Activated naive CD4-positive, alpha-beta T cell treated with anti-CD3 and anti-CD28 coated beads, Interleukin-2, amount 50 U/mL, for 24 hours (primary cell): Measurements from ENCODE around the gene GRIK2.
"Not testable (repeated sequence)": the region's sequence is repeated elsewhere in the genome, so short reads cannot be mapped to it uniquely, and the experiment has no call there.

Source experiments
- H3K27ac Mint-ChIP-seq: one replicate; pipeline ENCODE4 v1.8.0; 2021; ENCODE audit warnings: mild to moderate bottlenecking, mixed read lengths
- H3K27me3 Mint-ChIP-seq: one replicate; pipeline ENCODE4 v1.8.0; 2021; ENCODE audit warnings: mixed read lengths
- H3K36me3 Mint-ChIP-seq: one replicate; pipeline ENCODE4 v1.8.0; 2021; ENCODE audit warnings: mixed read lengths
- H3K4me1 Mint-ChIP-seq: one replicate; pipeline ENCODE4 v1.8.0; 2021; ENCODE audit warnings: mixed read lengths
- H3K4me3 Mint-ChIP-seq: one replicate; pipeline ENCODE4 v1.8.0; 2021; ENCODE audit warnings: mild to moderate bottlenecking, mixed read lengths
- H3K9me3 Mint-ChIP-seq: one replicate; pipeline ENCODE4 v1.8.0; 2021; ENCODE audit warnings: mixed read lengths

The GRIK2 gene

DNA sequence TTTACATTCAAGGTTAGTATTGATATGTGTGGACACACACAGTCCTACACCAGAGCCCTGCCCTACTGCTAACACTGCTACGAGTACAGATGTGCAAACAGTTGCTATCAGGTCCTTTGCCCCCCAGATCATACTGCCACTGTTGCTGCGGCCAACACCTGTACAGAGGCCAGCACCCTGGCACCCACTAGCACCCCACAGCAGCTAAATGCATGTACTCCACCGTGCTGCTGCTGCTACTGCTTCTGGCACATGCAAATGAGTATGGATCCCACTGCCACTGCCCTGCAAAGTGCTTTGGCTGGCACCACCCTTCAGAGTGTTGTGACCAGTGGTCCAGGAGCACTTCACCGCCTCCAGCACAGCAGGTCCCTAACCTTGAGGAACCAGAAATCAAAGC lies 621.9 kb downstream of the GRIK2 start:
- Mint-ChIP-seq H3K4me1 (no peaks in the 10 kb centered on the region), H3K27me3 (no peaks in the 10 kb centered on the region), H3K36me3 (no peaks in the 10 kb centered on the region), H3K27ac (no peak overlapping the region), H3K4me3 (no peak overlapping the region), H3K9me3 (peaks cover 17% of the 10 kb centered on the region)

DNA sequence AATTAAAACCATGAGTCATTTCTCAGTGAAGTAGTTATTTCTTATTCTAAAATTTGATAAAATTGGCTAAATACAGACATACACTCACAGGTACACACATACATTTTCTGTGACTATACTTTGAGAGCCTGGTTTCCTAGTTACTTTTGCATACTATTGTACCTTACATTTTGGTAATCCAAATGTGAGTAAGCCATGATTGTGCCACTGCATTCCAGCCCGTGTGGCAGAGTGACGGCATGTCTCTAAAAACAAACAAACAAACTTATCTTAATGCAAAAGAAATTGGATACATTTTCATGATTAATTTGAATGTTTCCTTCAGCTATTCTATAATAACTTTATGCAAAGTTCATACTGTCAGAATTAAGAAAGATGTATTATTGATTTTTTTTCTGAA lies 628.8 kb downstream of the GRIK2 start:
- no peaks in the 10 kb centered on the region for H3K36me3 Mint-ChIP-seq

DNA sequence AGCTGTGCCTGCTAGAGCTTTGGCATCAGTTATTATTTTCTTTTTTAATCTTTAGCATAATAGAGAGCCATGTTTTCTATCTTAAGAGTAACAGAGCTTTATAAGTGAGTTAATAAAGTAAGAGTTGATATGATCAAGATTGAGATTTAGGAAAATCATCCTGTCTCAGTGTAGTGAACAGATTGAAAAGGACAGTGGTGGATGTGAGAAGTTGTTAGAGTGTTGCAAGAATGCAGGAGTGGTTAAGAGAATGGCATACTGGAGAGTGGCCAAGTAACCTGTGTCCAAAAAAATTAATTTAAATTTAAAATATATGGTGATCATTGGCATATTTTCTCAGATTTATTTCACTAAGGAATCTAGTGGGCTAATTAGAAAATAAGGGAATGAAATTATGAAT lies 629.3 kb downstream of the GRIK2 start:
- H3K36me3 Mint-ChIP-seq, result no peaks in the 10 kb centered on the region
- peaks cover 5% of the 10 kb centered on the region for H3K9me3 Mint-ChIP-seq
- no peak overlapping the region for H3K4me3 Mint-ChIP-seq
- no peak overlapping the region for H3K27ac Mint-ChIP-seq
- no peaks in the 10 kb centered on the region for H3K27me3 Mint-ChIP-seq
- no peaks in the 10 kb centered on the region for H3K4me1 Mint-ChIP-seq

More for the DNA sequence above, 628.8 kb downstream of the GRIK2 start:
- H3K4me1 Mint-ChIP-seq, result no peaks in the 10 kb centered on the region
- no peaks in the 10 kb centered on the region for H3K27me3 Mint-ChIP-seq
- H3K9me3 Mint-ChIP-seq, result peaks cover 5% of the 10 kb centered on the region
- no peak overlapping the region for H3K4me3 Mint-ChIP-seq
- H3K27ac Mint-ChIP-seq, result no peak overlapping the region

DNA sequence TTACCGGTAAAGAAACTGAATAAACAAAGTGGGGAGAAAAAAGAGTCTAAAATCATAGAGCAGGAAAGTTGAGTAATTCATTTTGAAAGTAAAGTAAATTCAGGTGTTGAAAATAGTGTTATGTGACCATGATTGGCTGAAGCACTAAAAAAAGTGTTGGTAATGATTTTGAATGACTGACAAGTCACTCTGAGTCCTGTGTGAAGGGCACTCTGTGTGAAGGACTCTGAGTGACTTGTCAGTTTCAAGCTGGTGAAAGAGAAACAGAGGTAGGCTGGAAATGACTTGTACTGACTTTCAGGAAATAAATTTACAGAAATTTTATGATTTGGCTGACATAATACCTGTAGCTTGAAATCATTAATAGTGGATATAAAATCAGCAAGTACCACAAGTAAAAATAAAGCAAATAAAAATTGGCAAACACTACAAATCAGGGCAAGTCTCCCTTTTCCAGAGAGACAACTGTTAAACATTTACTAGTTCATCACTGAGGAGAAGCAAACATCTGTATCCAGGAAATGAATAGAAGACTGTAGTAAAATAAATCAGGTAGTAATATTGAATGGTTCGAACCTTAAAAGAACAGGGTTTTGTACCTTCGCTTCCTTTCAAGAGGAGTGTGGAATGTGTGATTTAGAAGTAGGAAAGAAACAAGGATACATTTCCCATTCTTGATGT lies 630.6 kb downstream of the GRIK2 start:
- H3K27ac Mint-ChIP-seq, result no peak overlapping the region
- H3K4me1 Mint-ChIP-seq, result no peaks in the 10 kb centered on the region
- no peaks in the 10 kb centered on the region for H3K36me3 Mint-ChIP-seq
- H3K27me3 Mint-ChIP-seq, result no peaks in the 10 kb centered on the region
- H3K4me3 Mint-ChIP-seq, result no peak overlapping the region
- peaks cover 5% of the 10 kb centered on the region for H3K9me3 Mint-ChIP-seq

DNA sequence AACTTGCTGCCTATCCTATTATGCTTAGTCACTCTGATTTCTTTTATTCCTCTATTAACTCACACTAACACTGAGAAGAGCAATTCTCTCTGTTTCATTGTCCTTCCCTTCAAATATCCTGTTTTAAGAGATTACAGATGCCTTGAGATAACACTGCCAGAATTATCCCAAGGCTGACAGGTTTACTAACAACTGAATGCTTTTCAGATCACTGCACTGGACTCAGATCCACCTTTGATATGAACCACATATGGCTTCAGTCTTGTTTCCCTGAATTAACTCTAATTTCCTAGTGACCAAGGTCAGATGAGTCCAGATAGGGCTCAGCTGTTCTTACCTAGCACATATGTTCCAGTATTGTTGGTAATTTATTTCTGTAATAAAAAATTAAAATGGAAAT lies 633.1 kb downstream of the GRIK2 start:
- Mint-ChIP-seq H3K36me3 (no peaks in the 10 kb centered on the region), H3K9me3 (peaks cover 5% of the 10 kb centered on the region), H3K4me1 (no peaks in the 10 kb centered on the region), H3K27ac (no peak overlapping the region), H3K4me3 (no peak overlapping the region), H3K27me3 (no peaks in the 10 kb centered on the region)

DNA sequence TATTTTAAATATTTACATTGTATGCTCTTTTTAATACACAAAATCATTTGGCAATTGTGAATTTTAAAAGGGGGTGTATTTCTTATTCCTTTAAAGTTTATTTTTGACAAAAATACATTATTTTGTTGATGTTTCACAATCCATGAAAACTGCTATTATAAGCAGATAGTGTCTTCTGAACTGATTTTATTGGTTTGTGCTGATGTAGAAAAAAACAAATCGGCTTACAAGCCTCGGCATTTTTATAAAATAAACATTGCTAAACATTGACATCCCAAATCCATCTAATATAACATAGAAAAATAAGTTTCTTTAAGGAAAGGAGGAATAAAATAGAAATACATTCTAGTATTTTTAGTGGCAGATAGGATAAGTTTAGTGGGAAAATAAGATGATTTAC lies 634.7 kb downstream of the GRIK2 start:
- Mint-ChIP-seq H3K36me3 (no peaks in the 10 kb centered on the region), H3K4me3 (no peak overlapping the region), H3K4me1 (no peaks in the 10 kb centered on the region), H3K27ac (no peak overlapping the region), H3K27me3 (no peaks in the 10 kb centered on the region), H3K9me3 (peaks cover 5% of the 10 kb centered on the region)

DNA sequence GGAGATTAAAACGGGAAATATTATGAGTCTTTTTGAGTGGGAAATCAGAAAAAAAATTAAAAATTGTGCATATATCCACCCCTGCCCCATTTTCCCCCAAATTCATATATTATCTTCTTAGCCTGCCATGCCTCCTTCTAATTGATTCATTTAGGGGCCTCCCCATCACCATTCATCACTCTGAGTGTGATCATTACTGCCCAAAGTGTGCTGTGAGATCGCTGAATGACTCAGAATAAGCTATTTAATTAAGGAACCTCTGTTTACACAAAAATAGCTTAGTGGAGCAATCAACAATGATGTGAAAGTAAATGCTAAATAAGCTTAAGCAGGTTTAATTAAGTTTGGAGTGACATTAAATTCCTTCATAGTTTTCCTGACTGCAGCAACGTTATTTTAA lies 645.5 kb downstream of the GRIK2 start:
- Mint-ChIP-seq H3K27me3 (no peaks in the 10 kb centered on the region), H3K36me3 (no peaks in the 10 kb centered on the region), H3K4me3 (no peak overlapping the region), H3K4me1 (no peaks in the 10 kb centered on the region), H3K27ac (no peak overlapping the region), H3K9me3 (no peaks in the 10 kb centered on the region)

DNA sequence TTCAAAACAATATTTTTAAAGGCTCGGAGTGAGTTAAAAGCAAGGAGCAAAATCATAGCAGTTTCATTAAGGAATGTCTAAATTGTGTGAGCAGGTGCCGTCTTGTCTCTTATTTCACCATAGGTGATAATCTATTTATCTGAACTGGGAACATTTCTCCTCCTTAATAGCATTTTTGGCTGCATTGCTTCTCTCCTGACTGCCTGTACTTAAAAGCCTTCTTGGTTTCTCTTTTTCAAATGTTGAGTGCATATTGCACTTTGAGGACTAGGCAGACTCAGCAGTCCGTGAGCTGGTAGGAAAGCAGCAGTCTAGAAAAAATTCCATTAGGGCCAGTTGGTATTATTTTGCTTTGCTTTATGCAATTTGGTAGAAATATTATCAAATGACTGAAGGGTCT lies 645.9 kb downstream of the GRIK2 start:
- no peaks in the 10 kb centered on the region for H3K27me3 Mint-ChIP-seq
- no peak overlapping the region for H3K27ac Mint-ChIP-seq
- H3K4me1 Mint-ChIP-seq, result no peaks in the 10 kb centered on the region
- H3K4me3 Mint-ChIP-seq, result no peak overlapping the region
- no peaks in the 10 kb centered on the region for H3K9me3 Mint-ChIP-seq
- H3K36me3 Mint-ChIP-seq, result no peaks in the 10 kb centered on the region

DNA sequence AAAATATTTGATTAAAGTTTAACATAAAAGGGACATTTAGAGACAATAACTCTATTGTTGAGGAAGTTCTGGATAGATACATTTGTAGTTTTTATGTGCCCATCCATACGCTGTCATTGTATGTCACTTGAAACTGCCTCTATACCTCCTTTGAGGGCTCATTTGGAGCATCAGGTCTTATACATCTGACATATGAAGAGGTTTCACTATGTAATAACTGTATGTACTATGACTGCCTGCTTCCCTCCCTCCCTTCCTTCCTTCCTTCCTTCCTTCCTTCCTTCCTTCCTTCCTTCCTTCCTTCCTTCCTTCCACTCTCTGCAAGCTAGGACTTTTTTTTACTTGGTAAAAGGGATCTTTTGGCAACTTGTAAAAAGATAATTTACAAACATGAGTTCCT lies 657.5 kb downstream of the GRIK2 start:
- Mint-ChIP-seq H3K27ac (no peak overlapping the region), H3K4me1 (no peaks in the 10 kb centered on the region), H3K4me3 (no peak overlapping the region), H3K9me3 (peaks cover 9% of the 10 kb centered on the region), H3K36me3 (no peaks in the 10 kb centered on the region), H3K27me3 (no peaks in the 10 kb centered on the region)

DNA sequence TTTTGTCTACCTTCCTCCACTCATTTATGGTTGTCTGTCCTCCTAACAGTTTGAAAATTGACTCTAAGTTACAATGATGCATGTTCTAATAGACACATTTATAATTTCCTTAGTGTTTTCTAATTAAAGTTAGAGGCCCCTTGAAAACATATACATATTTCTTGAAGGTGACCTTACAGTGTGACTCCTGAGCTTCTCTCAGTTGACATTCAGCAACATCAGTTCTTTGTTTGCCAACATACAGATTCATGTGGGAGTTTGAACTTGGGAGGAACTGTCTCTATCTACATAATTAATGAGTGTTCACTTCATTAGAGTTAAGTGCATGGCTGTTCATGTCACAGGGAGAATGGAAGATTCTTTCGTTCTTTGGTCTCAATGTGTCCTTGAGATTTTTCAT lies 658.2 kb downstream of the GRIK2 start:
- no peaks in the 10 kb centered on the region for H3K36me3 Mint-ChIP-seq
- no peak overlapping the region for H3K4me3 Mint-ChIP-seq
- H3K9me3 Mint-ChIP-seq, result peaks cover 5% of the 10 kb centered on the region
- no peaks in the 10 kb centered on the region for H3K27me3 Mint-ChIP-seq
- no peaks in the 10 kb centered on the region for H3K4me1 Mint-ChIP-seq
- no peak overlapping the region for H3K27ac Mint-ChIP-seq

DNA sequence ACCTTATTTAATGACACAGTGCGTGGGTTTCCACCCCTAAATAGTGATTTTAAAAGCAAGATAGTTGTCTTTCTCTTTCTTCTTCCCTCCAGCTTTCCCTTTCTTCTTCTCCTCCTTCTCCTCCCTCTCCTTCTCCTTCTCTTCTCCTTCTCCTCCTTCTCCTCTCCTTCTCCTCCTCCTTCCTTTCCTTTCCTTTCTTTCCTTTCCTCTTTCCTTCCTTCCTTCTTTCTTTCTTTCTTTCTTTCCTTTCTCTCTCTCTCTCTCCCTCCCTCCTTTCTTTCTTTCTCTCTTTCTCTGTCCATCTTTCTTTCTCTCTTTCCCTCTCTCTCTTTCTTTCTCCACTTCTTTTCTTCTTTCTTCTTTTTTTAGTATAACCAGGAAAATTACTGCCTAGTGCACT lies 670.6 kb downstream of the GRIK2 start:
- Mint-ChIP-seq H3K4me1 (no peaks in the 10 kb centered on the region), H3K9me3 (no peaks in the 10 kb centered on the region), H3K27me3 (no peaks in the 10 kb centered on the region), H3K27ac (no peak overlapping the region), H3K4me3 (no peak overlapping the region), H3K36me3 (no peaks in the 10 kb centered on the region)

DNA sequence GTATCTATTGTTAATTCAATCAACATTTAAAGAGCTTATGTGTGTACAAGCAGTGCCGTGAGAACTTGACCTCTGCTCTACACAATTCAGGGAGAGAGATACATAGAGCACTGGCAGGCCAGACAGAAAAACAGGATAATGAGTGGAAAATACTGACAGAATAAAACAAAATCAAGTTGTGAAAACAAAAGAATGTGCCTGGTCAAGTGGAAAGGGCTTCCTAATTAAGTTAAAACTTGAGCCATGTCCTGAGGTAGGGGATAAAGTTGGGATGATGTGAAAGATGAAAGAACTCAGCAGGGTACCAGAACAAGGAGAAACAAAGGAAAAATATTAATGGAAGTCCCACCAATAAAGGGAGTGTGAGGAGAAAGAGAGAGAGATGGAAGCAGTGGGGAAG lies 672.8 kb downstream of the GRIK2 start:
- Mint-ChIP-seq H3K27me3 (no peaks in the 10 kb centered on the region), H3K27ac (no peak overlapping the region), H3K36me3 (no peaks in the 10 kb centered on the region), H3K4me1 (no peaks in the 10 kb centered on the region), H3K9me3 (no peaks in the 10 kb centered on the region), H3K4me3 (no peak overlapping the region)

DNA sequence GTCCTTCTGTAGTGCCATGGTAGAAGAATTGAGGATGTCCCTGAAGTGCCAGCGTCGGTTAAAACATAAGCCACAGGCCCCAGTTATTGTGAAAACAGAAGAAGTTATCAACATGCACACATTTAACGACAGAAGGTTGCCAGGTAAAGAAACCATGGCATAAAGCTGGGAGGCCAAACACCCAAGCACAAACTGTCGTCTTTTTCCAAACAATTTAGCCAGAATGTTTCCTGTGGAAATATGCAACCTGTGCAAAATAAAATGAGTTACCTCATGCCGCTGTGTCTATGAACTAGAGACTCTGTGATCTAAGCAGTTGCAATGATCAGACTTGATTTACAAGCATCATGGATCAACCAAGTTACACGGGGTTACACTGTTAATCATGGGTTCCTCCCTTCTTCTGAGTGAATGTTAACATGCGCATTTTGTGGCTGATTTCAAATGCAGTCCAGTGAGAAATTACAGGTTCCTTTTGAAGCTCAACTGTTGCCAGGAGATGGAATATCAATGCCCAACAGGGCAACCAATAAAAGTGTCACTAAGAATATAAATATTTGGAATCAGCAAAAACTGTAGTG lies 674.9 kb downstream of the GRIK2 start:
- no peak overlapping the region for H3K4me3 Mint-ChIP-seq
- H3K36me3 Mint-ChIP-seq, result no peaks in the 10 kb centered on the region
- no peaks in the 10 kb centered on the region for H3K27me3 Mint-ChIP-seq
- no peaks in the 10 kb centered on the region for H3K4me1 Mint-ChIP-seq
- no peak overlapping the region for H3K27ac Mint-ChIP-seq
- H3K9me3 Mint-ChIP-seq, result no peaks in the 10 kb centered on the region

DNA sequence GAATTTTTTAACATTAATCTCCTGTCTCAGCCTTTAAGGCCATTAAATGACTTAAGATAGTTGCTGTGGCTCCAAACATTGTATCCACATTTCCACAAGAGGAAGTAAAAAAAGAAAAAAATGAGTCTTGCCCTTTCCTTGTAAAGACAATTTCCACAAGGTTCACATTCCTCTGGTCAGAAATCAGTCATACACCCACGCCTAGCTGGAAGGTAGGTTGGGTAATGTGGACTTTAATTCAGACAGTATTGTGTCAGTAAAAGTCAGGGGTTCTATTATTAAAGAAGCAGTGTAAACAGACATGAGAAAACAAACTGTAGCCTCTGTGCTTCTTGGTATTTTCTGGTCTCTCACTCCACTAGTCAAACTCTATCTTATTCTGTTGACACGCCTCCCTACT lies 682.0 kb downstream of the GRIK2 start:
- no peaks in the 10 kb centered on the region for H3K36me3 Mint-ChIP-seq
- H3K4me1 Mint-ChIP-seq, result no peaks in the 10 kb centered on the region
- no peaks in the 10 kb centered on the region for H3K27me3 Mint-ChIP-seq
- H3K4me3 Mint-ChIP-seq, result no peak overlapping the region
- peaks cover 4% of the 10 kb centered on the region for H3K9me3 Mint-ChIP-seq
- H3K27ac Mint-ChIP-seq, result no peak overlapping the region

DNA sequence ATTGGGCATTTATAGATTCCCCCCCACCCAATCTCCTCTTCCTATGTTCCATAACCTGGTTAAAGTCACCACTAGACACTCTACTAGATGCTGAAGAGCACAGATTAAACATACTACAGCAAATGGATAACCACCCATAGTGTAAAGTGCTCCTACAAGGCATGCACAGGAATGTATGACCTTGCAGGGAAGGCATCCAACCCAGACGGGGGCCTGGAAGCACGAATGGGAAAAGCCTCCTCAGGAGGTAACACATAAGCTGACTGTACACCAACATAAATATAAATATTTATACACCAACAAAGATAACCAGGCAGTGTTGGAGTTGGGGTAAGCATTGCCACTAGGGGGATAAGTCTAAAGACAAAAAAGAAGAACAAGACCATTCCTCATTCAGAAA lies 691.7 kb downstream of the GRIK2 start:
- H3K4me3 Mint-ChIP-seq, result no peak overlapping the region
- H3K36me3 Mint-ChIP-seq, result no peaks in the 10 kb centered on the region
- H3K4me1 Mint-ChIP-seq, result no peaks in the 10 kb centered on the region
- no peak overlapping the region for H3K27ac Mint-ChIP-seq
- H3K9me3 Mint-ChIP-seq, result peaks cover 4% of the 10 kb centered on the region
- H3K27me3 Mint-ChIP-seq, result no peaks in the 10 kb centered on the region

DNA sequence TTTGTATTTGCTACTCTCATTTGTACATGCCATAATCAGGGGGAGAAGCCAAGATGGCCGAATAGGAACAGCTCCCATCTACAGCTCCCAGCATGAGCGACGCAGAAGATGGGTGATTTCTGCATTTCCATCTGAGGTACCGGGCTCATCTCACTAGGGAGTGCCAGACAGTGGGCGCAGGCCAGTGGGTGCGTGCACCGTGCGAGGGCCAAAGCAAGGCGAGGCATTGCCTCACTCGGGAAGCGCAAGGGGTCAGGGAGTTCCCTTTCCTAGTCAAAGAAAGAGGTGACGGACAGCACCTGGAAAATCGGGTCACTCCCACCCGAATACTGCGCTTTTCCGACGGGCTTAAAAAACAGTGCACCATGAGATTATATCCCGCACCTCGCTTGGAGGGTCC lies 694.7 kb downstream of the GRIK2 start:
- not testable (repeated sequence) for H3K36me3 Mint-ChIP-seq, H3K27ac Mint-ChIP-seq, H3K9me3 Mint-ChIP-seq, H3K4me1 Mint-ChIP-seq, H3K4me3 Mint-ChIP-seq, H3K27me3 Mint-ChIP-seq

DNA sequence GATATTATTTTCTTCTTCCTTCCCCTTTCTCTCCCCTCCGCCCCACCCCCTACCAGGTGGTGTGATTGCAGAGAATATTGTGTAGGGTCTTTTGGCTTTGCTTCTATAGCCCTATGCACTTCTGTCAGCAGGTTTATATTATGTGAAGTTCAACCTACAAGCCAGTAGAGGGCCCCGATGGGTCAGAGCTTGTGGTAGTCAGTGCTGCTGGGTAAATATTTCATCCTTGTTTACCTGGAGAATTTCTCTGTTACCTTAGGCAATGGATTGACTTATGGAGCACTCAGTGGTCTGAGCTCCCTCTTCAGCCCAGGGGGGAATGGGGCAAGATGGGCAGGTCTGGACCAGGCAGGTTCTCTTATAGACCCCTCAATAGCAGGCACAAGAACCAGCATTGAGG lies 720.9 kb downstream of the GRIK2 start:
- Mint-ChIP-seq H3K27me3 (no peaks in the 10 kb centered on the region), H3K36me3 (no peaks in the 10 kb centered on the region), H3K4me1 (no peaks in the 10 kb centered on the region), H3K9me3 (peaks cover 14% of the 10 kb centered on the region), H3K27ac (no peak overlapping the region), H3K4me3 (no peak overlapping the region)
